HepG2 (cell line): Measurements from ENCODE around the gene SEMA7A. TPM values are rescaled to one million over a fixed set of nuclear protein-coding genes. Genes with fewer than 3 reads are reported as not detected.

Experiments
- ATAC-seq: fragments of 200-7000 bp; cut with Tn5 transposase; 3 replicates; pipeline ENCODE4 v1.9.1; 2020; ENCODE audit warnings: mild to moderate bottlenecking, moderate library complexity
- BruUV-seq: library from RNA; stranded (reverse); fragments of 400-500 nt; replicated peaks from 2 replicates; lab custom pipeline; 2021; lab: Mats Ljungman, UMichigan
- CTCF ChIA-PET: fragments of 300-600 bp; formaldehyde crosslinking; extraction: SDS; loops from one replicate; lab custom pipeline; 2021; ENCODE audit warnings: low total read pairs, inconsistent platforms, low intra/inter-chr PET ratio; lab: Yijun Ruan, JAX
- POLR2A ChIA-PET: fragments of 350-600 bp; sonication (Branson Sonifier 250); formaldehyde crosslinking; loops from one replicate; lab custom pipeline; 2020; ENCODE audit warnings: antibody characterized with exemption, inconsistent platforms; lab: Yijun Ruan, JAX
- DNase-seq: peaks from one replicate; pipeline ENCODE4 v3.0.0-alpha.2; 2015; ENCODE audit warnings: low spot score
- FAIRE-seq: peaks from 3 replicates; lab custom pipeline; 2011; peaks lifted over from hg19 to GRCh38; lab: Jason Lieb, UNC
- H2AFZ ChIP-seq: one replicate; pipeline ENCODE4 v1.6.1; 2011; ENCODE audit warnings: low read length, inconsistent platforms
- H3K27ac ChIP-seq: fragments of 300-600 bp; 3 replicates; pipeline ENCODE4 v1.8.0; 2011; ENCODE audit warnings: mixed run types, mild to moderate bottlenecking, mixed read lengths, low read length, inconsistent platforms; ENCODE audit not compliant: insufficient read depth; ENCODE audit errors: extremely low read length
- H3K27me3 ChIP-seq, 2 experiments: fragments of 200-600 bp in 1 of 2; 2 replicates in 1 of 2; 3 replicates in 1 of 2; pipeline versions ENCODE4 v1.6.0 to v1.8.0; 2011; ENCODE audit warnings: low read length in 2 of 2, mild to moderate bottlenecking in 2 of 2, moderate library complexity in 2 of 2, inconsistent platforms in 1 of 2; ENCODE audit not compliant: insufficient read depth in 2 of 2, control insufficient read depth in 1 of 2
- H3K36me3 ChIP-seq, 2 experiments: fragments of 200-600 bp in 1 of 2; replicated peaks in 1 of 2; 2 replicates in 1 of 2; 3 replicates in 1 of 2; pipeline versions ENCODE4 v1.5.1 to v1.8.0; 2011; ENCODE audit warnings: low read length in 2 of 2, inconsistent platforms in 1 of 2; ENCODE audit not compliant: insufficient read depth in 2 of 2, control insufficient read depth in 1 of 2
- H3K4me1 ChIP-seq: 2 replicates; pipeline ENCODE4 v1.5.1; 2012; ENCODE audit warnings: low read length, inconsistent platforms; ENCODE audit not compliant: insufficient read depth
- H3K4me2 ChIP-seq: 2 replicates; pipeline ENCODE4 v1.6.0; 2011; ENCODE audit warnings: low read depth, low read length, inconsistent platforms
- H3K4me3 ChIP-seq, 3 experiments: fragments of 200-600 bp in 1 of 3; sonication (generic), shearing (Covaris generic) in 1 of 3; replicated peaks in 1 of 3; 2 replicates each; pipeline ENCODE4 v1.5.1; 2011 to 2016; ENCODE audit warnings: low read length in 3 of 3, inconsistent platforms in 2 of 3, low read depth in 2 of 3, mild to moderate bottlenecking in 2 of 3, control low read depth in 1 of 3, mixed read lengths in 1 of 3; ENCODE audit not compliant: insufficient read depth in 1 of 3
- H3K79me2 ChIP-seq: one replicate; pipeline ENCODE4 v1.6.1; 2011; ENCODE audit warnings: low read length, inconsistent platforms; ENCODE audit not compliant: insufficient read depth
- H3K9ac ChIP-seq: 2 replicates; pipeline ENCODE4 v1.6.0; 2011; ENCODE audit warnings: mild to moderate bottlenecking, low read depth, low read length, inconsistent platforms; ENCODE audit not compliant: insufficient read depth
- H3K9me3 ChIP-seq: 2 replicates; pipeline ENCODE4 v1.5.1; 2012; ENCODE audit warnings: mild to moderate bottlenecking, low read length
- H4K20me1 ChIP-seq: 2 replicates; pipeline ENCODE4 v1.6.0; 2011; ENCODE audit warnings: inconsistent platforms, mild to moderate bottlenecking, low read length, moderate library complexity; ENCODE audit not compliant: insufficient read depth
- CBX5 ChIP-seq: sonication (generic); formaldehyde crosslinking; IDR thresholded peaks from 2 replicates; pipeline ENCODE4 v1.4.0; 2020; ENCODE audit warnings: missing genetic modification reagents, borderline replicate concordance
- CTCF ChIP-seq: sonication (generic); formaldehyde crosslinking; IDR thresholded peaks from 2 replicates; pipeline ENCODE4 v1.5.0; 2020; ENCODE audit warnings: mild to moderate bottlenecking, missing genetic modification reagents, moderate library complexity
- EED ChIP-seq: sonication (generic); formaldehyde crosslinking; IDR thresholded peaks from 2 replicates; pipeline ENCODE4 v1.5.0; 2020; ENCODE audit warnings: mild to moderate bottlenecking, missing genetic modification reagents
- HNF1A ChIP-seq, 2 experiments: sonication (generic) in 1 of 2; formaldehyde crosslinking in 1 of 2; IDR thresholded peaks; 2 replicates each; pipeline versions ENCODE4 v1.4.0 to v1.6.1; 2016 to 2020; ENCODE audit warnings: borderline replicate concordance in 1 of 2, low read depth in 1 of 2, mild to moderate bottlenecking in 1 of 2, missing genetic modification reagents in 1 of 2
- HNF1B ChIP-seq: sonication (generic); formaldehyde crosslinking; IDR thresholded peaks from 2 replicates; pipeline ENCODE4 v1.5.1; 2020; ENCODE audit warnings: mild to moderate bottlenecking, moderate library complexity, missing genetic modification reagents
- MAFF ChIP-seq: IDR thresholded peaks from 2 replicates; pipeline ENCODE4 v1.6.1; 2011; ENCODE audit warnings: low read depth, low read length, improper control_type of control experiment
- RFXAP ChIP-seq: sonication (generic); formaldehyde crosslinking; IDR thresholded peaks from 2 replicates; pipeline ENCODE4 v1.4.0; 2020; ENCODE audit warnings: missing genetic modification reagents, borderline replicate concordance
- SIN3A ChIP-seq: IDR thresholded peaks from 2 replicates; pipeline ENCODE4 v1.6.1; 2011; ENCODE audit warnings: low read depth, mild to moderate bottlenecking, control low read depth, low read length, borderline replicate concordance
- ZNF253 ChIP-seq: sonication (generic); formaldehyde crosslinking; IDR thresholded peaks from 2 replicates; pipeline ENCODE4 v1.8.0; 2022; ENCODE audit warnings: mild to moderate bottlenecking, missing genetic modification reagents, borderline replicate concordance
- ZNF274 ChIP-seq: sonication (generic); formaldehyde crosslinking; IDR thresholded peaks from 2 replicates; pipeline ENCODE4 v1.5.1; 2020; ENCODE audit warnings: mild to moderate bottlenecking, missing genetic modification reagents
- ZNF501 ChIP-seq: sonication (generic); formaldehyde crosslinking; IDR thresholded peaks from 2 replicates; pipeline ENCODE4 v1.5.1; 2020; ENCODE audit warnings: mild to moderate bottlenecking, moderate library complexity, missing genetic modification reagents
- ZNF510 ChIP-seq: sonication (generic); formaldehyde crosslinking; IDR thresholded peaks from 2 replicates; pipeline ENCODE4 v1.4.0; 2020; ENCODE audit warnings: low read depth, mild to moderate bottlenecking, missing genetic modification reagents
- ZNF629 ChIP-seq: sonication (generic); formaldehyde crosslinking; conservative IDR thresholded peaks from 2 replicates; pipeline ENCODE4 v1.5.0; 2020; ENCODE audit warnings: missing genetic modification reagents
- ZSCAN21 ChIP-seq: sonication (generic); formaldehyde crosslinking; IDR thresholded peaks from 2 replicates; pipeline ENCODE4 v1.8.0; 2022; ENCODE audit warnings: mild to moderate bottlenecking, missing genetic modification reagents, moderate library complexity, borderline replicate concordance
- WGBS: methylation state at CpG from one replicate; pipeline ENCODE4 v1.1.6; 2017; ENCODE audit warnings: low lambda C conversion rate; 5-methylcytosine and 5-hydroxymethylcytosine counted together
- in situ Hi-C: cut with HindIII; loops from 2 replicates; pipeline ENCODE4 v1.10.0; 2017; ENCODE audit warnings: low pct_unique_long_range_greater_than_20kb; ENCODE audit not compliant: extremely low pct_ligation_motif_present
- intact Hi-C: fragments of 100-400 bp; cut with micrococcal nuclease; formaldehyde crosslinking; loops from one replicate; pipeline ENCODE4 v1.10.0; 2022; ENCODE audit not compliant: unreplicated experiment
- polyA plus RNA-seq, 8 experiments: library from polyadenylated mRNA; depleted of rRNA in 3 of 8; stranded (reverse) in 7 of 8; unstranded in 1 of 8; fragments of >200 nt; fragmentation: Illumina TruSeq in 4 of 8; extraction: Trizol in 4 of 8; gene quantifications; 2 replicates each; pipeline versions ENCODE4 v1.2.1 to v1.2.3, GENCODE V29; 2011 to 2016; ENCODE audit warnings: low read depth in 4 of 8, missing spikeins in 1 of 8, mixed read lengths in 1 of 8; ENCODE audit not compliant: insufficient read depth in 1 of 8
- total RNA-seq, 5 experiments: library from RNA; depleted of rRNA; stranded (reverse); fragments of >200 nt; fragmentation: Illumina TruSeq; extraction: Trizol; gene quantifications; 2 replicates each; pipeline ENCODE4 v1.2.3, GENCODE V29; 2016; ENCODE audit warnings: low read depth in 1 of 5

SEMA7A gene
- total and polyA plus RNA-seq, 2 of the 13 experiments (the other 11 are each of a cell fraction or from before 2014, with no cell fraction given), result 9.0 to 15.8 TPM

- Histone ChIP-seq H3K4me1 (peaks cover 35% of the 10 kb centered on the region), H3K36me3 (no peaks in the 10 kb centered on the region), H3K79me2 (no peaks in the 10 kb centered on the region), H3K27ac (no peak overlapping the region), H4K20me1 (no peaks in the 10 kb centered on the region), H3K4me2 (peak overlapping the region; percentile 97), H3K27me3 (peaks cover 0 to 35% of the 10 kb centered on the region in 2 experiments; a peak in 4 of 5 replicates), H3K9ac (no peak overlapping the region), H3K4me3 (peak overlapping the region in 2 of 3 experiments; percentile 62 to 77; a peak in 4 of 6 replicates), H3K9me3 (no peaks in the 10 kb centered on the region), H2AFZ (no peak overlapping the region)
- ATAC-seq (peak; percentile 22), FAIRE-seq (no peak), DNase-seq (no peak)
- CTCF ChIA-PET, result interaction anchor here (1.1 to 3.5 kb wide), 6 partner anchors 7 to 257 kb away, joined by 3 to 41 read pairs (median 12); no protein-coding TSS in a partner anchor
- in situ Hi-C loops (loop anchor here (5.0 kb wide), 2 partner anchors 248 to 393 kb away; no protein-coding TSS in a partner anchor), intact Hi-C loops (loop anchor here (1.0 to 5.0 kb wide), 2 partner anchors 116 to 243 kb away; partner anchors contain the start of gene CLK3)
- 19% methylated on average over 7 of the region's 11 CpGs for WGBS
- POLR2A ChIA-PET, result interaction anchor here (0.6 to 1.2 kb wide), 4 partner anchors 65 to 313 kb away, joined by 3 to 4 read pairs (median 3); no protein-coding TSS in a partner anchor
- BruUV-seq, result no TSS peak
- TF ChIP-seq ZNF253 (peak; percentile 12; the same call in 1 of the 2 replicates), ZNF274 (CRISPR knock-in tag) (no peak), ZNF510 (0 out of 2 replicates have a peak, but pooled peaks have one; percentile 20), MAFF (no peak), EED (CRISPR knock-in tag) (no peak), RFXAP (CRISPR knock-in tag) (peak; percentile 6; the same call in 1 of the 2 replicates), ZNF501 (CRISPR knock-in tag) (0 out of 2 replicates have a peak, but pooled peaks have one; percentile 12), CTCF (CRISPR knock-in tag) (0 out of 2 replicates have a peak, but pooled peaks have one; percentile 12), CBX5 (0 out of 2 replicates have a peak, but pooled peaks have one; percentile 5), HNF1B (CRISPR knock-in tag) (0 out of 2 replicates have a peak, but pooled peaks have one; percentile 14), HNF1A (IDR thresholded peaks at IDR 0.05; ENCODE audit: low read depth) (no peak), HNF1A (CRISPR knock-in tag; IDR thresholded peaks at IDR 0.05; ENCODE audit: borderline replicate concordance) (0 out of 2 replicates have a peak, but pooled peaks have one; percentile 2), ZNF629 (no peak), ZSCAN21 (CRISPR knock-in tag) (0 out of 2 replicates have a peak, but pooled peaks have one; percentile 55), SIN3A (peak; percentile 33; the same call in 1 of the 2 replicates)
Measured at GRCh38 chr15:74374648-74375302, 59.0 kb downstream of the SEMA7A start.
